ENCODE results near the gene TBCEL. TPM values are rescaled to one million over a fixed set of nuclear protein-coding genes. Genes with fewer than 3 reads are reported as not detected.

Gene TBCEL
- total and polyA plus RNA-seq, 2 donors (not counting 3 experiments of a cell fraction or from before 2014, with no cell fraction given), result 5.6 to 19.5 TPM

GRCh38 chr11:121132211-121132976, 108.5 kb downstream of the TBCEL start:
- Histone ChIP-seq H3K4me2 (ENCODE audit: insufficient read depth, low read length) (no peak overlapping the region), H4K20me1 (replicated peaks; ENCODE audit: control insufficient read depth, extremely low read depth, insufficient read depth, low read length) (no peaks in the 10 kb centered on the region), H3K9me3 (replicated peaks; ENCODE audit: control insufficient read depth, insufficient read depth, low read length) (no peaks in the 10 kb centered on the region), H2AFZ (ENCODE audit: low read depth, low read length) (no peak overlapping the region), H3K27ac (ENCODE audit: insufficient read depth, low read depth, low read length) (no peak overlapping the region), H3K36me3 (ENCODE audit: control insufficient read depth in 2 of 2, extremely low read depth in 1 of 2, insufficient read depth in 2 of 2, low read length in 2 of 2) (no peaks in the 10 kb centered on the region), H3K27me3 (ENCODE audit: control insufficient read depth in 2 of 2, insufficient read depth in 2 of 2, low read length in 2 of 2) (no peaks in the 10 kb centered on the region), H3K4me3 (replicated peaks in 1 of 3; ENCODE audit: insufficient read depth in 1 of 3, low read depth in 1 of 3, low read length in 3 of 3) (no peak overlapping the region), H3K9me1 (replicated peaks; ENCODE audit: control insufficient read depth, extremely low read depth, insufficient read depth, low read length) (no peaks in the 10 kb centered on the region), H3K4me1 (ENCODE audit: control insufficient read depth, extremely low read depth, insufficient read depth, low read length) (no peaks in the 10 kb centered on the region), H3K9ac (replicated peaks; ENCODE audit: extremely low read depth, insufficient read depth, low read length) (no peak overlapping the region), H3K79me2 (ENCODE audit: control insufficient read depth, insufficient read depth, low read length) (no peaks in the 10 kb centered on the region)
- BruUV-seq (replicated peaks), result no TSS peak
- TF ChIP-seq POLR2AphosphoS5 (IDR thresholded peaks at IDR 0.05; ENCODE audit: insufficient read depth, low read depth, low read length), result no peak
- no peak for TF ChIP-seq MYC (IDR thresholded peaks at IDR 0.05; ENCODE audit: low read depth, low read length)
- peak; percentile 36 for TF ChIP-seq GATA2 (IDR thresholded peaks at IDR 0.05; ENCODE audit: insufficient read depth, insufficient read length, low read depth, low read length)
- no peak for TF ChIP-seq JUN (IDR thresholded peaks at IDR 0.05; ENCODE audit: borderline replicate concordance, insufficient read depth, insufficient read length, low read depth)
- ChIA-PET CTCF (interaction anchor here (1.3 kb wide), 1 partner anchor 62 kb away, joined by 3 read pairs; no protein-coding TSS in a partner anchor), POLR2A (no interaction called here)
- intact Hi-C loops (cut with micrococcal nuclease) (no loop called here), dilution Hi-C loops (cut with MboI; ENCODE audit: extremely low pct_ligation_motif_present, low sequenced_read_pairs) (no loop called here)
- DNase-seq (ENCODE audit: low read depth, low spot score) (no peak), FAIRE-seq (no peak)

GRCh38 chr11:121134741-121135312, 110.9 kb downstream of the TBCEL start:
- dilution Hi-C loops (cut with MboI; ENCODE audit: extremely low pct_ligation_motif_present, low sequenced_read_pairs), result no loop called here
- ChIA-PET CTCF (interaction anchor here (0.7 kb wide), 1 partner anchor 60 kb away, joined by 5 read pairs; no protein-coding TSS in a partner anchor), POLR2A (no interaction called here)
- FAIRE-seq, result no peak
- Histone ChIP-seq H3K9ac (replicated peaks; ENCODE audit: extremely low read depth, insufficient read depth, low read length) (no peak overlapping the region), H3K9me3 (replicated peaks; ENCODE audit: control insufficient read depth, insufficient read depth, low read length) (no peaks in the 10 kb centered on the region), H3K4me3 (replicated peaks in 1 of 3; ENCODE audit: insufficient read depth in 1 of 3, low read depth in 1 of 3, low read length in 3 of 3) (no peak overlapping the region), H3K4me1 (ENCODE audit: control insufficient read depth, extremely low read depth, insufficient read depth, low read length) (no peaks in the 10 kb centered on the region), H3K4me2 (ENCODE audit: insufficient read depth, low read length) (no peak overlapping the region), H3K27me3 (ENCODE audit: control insufficient read depth in 2 of 2, insufficient read depth in 2 of 2, low read length in 2 of 2) (no peaks in the 10 kb centered on the region), H3K9me1 (replicated peaks; ENCODE audit: control insufficient read depth, extremely low read depth, insufficient read depth, low read length) (no peaks in the 10 kb centered on the region), H3K27ac (ENCODE audit: insufficient read depth, low read depth, low read length) (no peak overlapping the region), H2AFZ (ENCODE audit: low read depth, low read length) (no peak overlapping the region), H3K79me2 (ENCODE audit: control insufficient read depth, insufficient read depth, low read length) (no peaks in the 10 kb centered on the region), H3K36me3 (ENCODE audit: control insufficient read depth in 2 of 2, extremely low read depth in 1 of 2, insufficient read depth in 2 of 2, low read length in 2 of 2) (no peaks in the 10 kb centered on the region), H4K20me1 (replicated peaks; ENCODE audit: control insufficient read depth, extremely low read depth, insufficient read depth, low read length) (no peaks in the 10 kb centered on the region)
- DNase-seq (ENCODE audit: low read depth, low spot score), result no peak
- BruUV-seq (replicated peaks), result no TSS peak
- intact Hi-C loops (cut with micrococcal nuclease), result no loop called here
- TF ChIP-seq EZH2 (IDR thresholded peaks at IDR 0.05; ENCODE audit: borderline replicate concordance, low read depth, low read length, severe bottlenecking) (no peak), POLR2A (IDR thresholded peaks at IDR 0.05; ENCODE audit: low read depth, low read length) (no peak), MYC (IDR thresholded peaks at IDR 0.05; ENCODE audit: low read depth, low read length) (no peak), POLR2AphosphoS5 (IDR thresholded peaks at IDR 0.05; ENCODE audit: insufficient read depth, low read depth, low read length) (no peak), FOS (IDR thresholded peaks at IDR 0.05; ENCODE audit: borderline replicate concordance, insufficient read depth, low read length) (no peak), GATA2 (IDR thresholded peaks at IDR 0.05; ENCODE audit: insufficient read depth, insufficient read length, low read depth, low read length) (no peak), CTCF (IDR thresholded peaks at IDR 0.05; ENCODE audit: extremely low read depth in 1 of 2, insufficient read depth in 1 of 2, low read depth in 1 of 2, low read length in 2 of 2) (no peak), JUN (IDR thresholded peaks at IDR 0.05; ENCODE audit: borderline replicate concordance, insufficient read depth, insufficient read length, low read depth) (no peak)
- TF ChIP-seq, protein P1, sequence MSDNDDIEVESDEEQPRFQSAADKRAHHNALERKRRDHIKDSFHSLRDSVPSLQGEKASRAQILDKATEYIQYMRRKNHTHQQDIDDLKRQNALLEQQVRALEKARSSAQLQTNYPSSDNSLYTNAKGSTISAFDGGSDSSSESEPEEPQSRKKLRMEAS (IDR thresholded peaks at IDR 0.05; ENCODE audit: insufficient read depth, insufficient read length), result no peak

Data from endothelial cell of umbilical vein (primary cell).